ENCODE results near the gene SCN10A. TPM values are rescaled to one million over a fixed set of nuclear protein-coding genes. Genes with fewer than 3 reads are reported as not detected.

SCN10A gene
- total and polyA plus RNA-seq, 9 of the 15 experiments (the other 6 are each of a cell fraction or from before 2014, with no cell fraction given), result not detected

DNA sequence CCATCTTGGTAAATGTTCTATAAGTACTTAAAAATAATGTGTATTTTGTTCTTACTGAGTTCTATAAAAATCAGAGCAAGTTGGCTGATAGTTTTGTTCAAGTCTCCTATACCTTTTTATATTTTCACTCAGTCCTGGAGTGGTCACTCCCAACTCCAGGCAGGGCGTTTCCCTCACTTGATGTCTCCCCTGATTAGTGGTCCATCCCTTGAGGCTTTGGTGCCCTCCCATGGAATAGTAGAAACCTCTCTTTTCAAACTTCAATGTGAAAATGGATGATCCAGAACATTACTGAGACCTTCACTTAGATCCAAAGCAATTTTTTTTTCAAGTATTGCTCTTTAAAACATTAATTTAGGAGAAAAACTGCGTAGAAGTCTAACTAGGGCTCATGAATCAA is 25.0 kb upstream of the SCN10A start:
- H3K9me1 ChIP-seq (ENCODE audit: control insufficient read depth, insufficient read depth, low read length), result no peaks in the 10 kb centered on the region
- H3K27ac ChIP-seq (ENCODE audit: extremely low read depth, low read depth, low read length), result no peak overlapping the region
- H3K79me2 ChIP-seq (ENCODE audit: control insufficient read depth, insufficient read depth, low read length), result no peaks in the 10 kb centered on the region
- CTCF ChIA-PET (ENCODE audit: low intra/inter-chr PET ratio), result interaction anchor here (0.8 kb wide), 1 partner anchor 194 kb away, joined by 3 read pairs; no protein-coding TSS in a partner anchor
- POLR2A ChIA-PET, result no interaction called here
- H3K4me2 ChIP-seq (ENCODE audit: insufficient read depth, low read length), result no peak overlapping the region
- no peak overlapping the region for H3K4me3 ChIP-seq
- peak in 2 of 4 experiments; percentile 34 to 35 for DNase-seq (ENCODE audit: extremely low read depth in 1 of 4, low spot score in 3 of 4)
- no peaks in the 10 kb centered on the region for H4K20me1 ChIP-seq (replicated peaks; ENCODE audit: control insufficient read depth, insufficient read depth, low read length)
- no peaks in the 10 kb centered on the region for H3K36me3 ChIP-seq (ENCODE audit: control insufficient read depth, insufficient read depth, low read length)
- 0% methylated on average over 2 of the region's 2 CpGs for WGBS (ENCODE audit: insufficient coverage, low coverage, missing lambda C conversion rate)
- H3K9me3 ChIP-seq (replicated peaks; ENCODE audit: control insufficient read depth, insufficient read depth, low read depth, low read length), result no peaks in the 10 kb centered on the region
- peak; percentile 54 for FAIRE-seq
- H3K27me3 ChIP-seq (ENCODE audit: control insufficient read depth in 2 of 2, insufficient read depth in 2 of 2, low read length in 2 of 2), result peaks cover 0 to 8% of the 10 kb centered on the region in 2 experiments; a peak in 3 of 5 replicates
- in situ Hi-C loops (cut with MboI) (loop anchor here (5.0 kb wide), 1 partner anchor 194 kb away; the partner anchor contains the start of gene SCN5A), intact Hi-C loops (cut with micrococcal nuclease) (loop anchor here (5.0 to 10.0 kb wide), 4 partner anchors 184 to 346 kb away; partner anchors contain the start of gene EXOG)
- no peak overlapping the region for H3K9ac ChIP-seq (ENCODE audit: insufficient read depth in 1 of 2, low read depth in 2 of 2, low read length in 2 of 2)
- no peak overlapping the region for H2AFZ ChIP-seq (ENCODE audit: low read depth, low read length)
- ATAC-seq, result peak; percentile 75; the same call in 2 of the 3 replicates
- BruUV-seq (replicated peaks), result no TSS peak
- H3K4me1 ChIP-seq (replicated peaks in 1 of 2; ENCODE audit: control insufficient read depth in 2 of 2, insufficient read depth in 2 of 2, low read length in 2 of 2), result no peaks in the 10 kb centered on the region
- TF ChIP-seq, protein P1, sequence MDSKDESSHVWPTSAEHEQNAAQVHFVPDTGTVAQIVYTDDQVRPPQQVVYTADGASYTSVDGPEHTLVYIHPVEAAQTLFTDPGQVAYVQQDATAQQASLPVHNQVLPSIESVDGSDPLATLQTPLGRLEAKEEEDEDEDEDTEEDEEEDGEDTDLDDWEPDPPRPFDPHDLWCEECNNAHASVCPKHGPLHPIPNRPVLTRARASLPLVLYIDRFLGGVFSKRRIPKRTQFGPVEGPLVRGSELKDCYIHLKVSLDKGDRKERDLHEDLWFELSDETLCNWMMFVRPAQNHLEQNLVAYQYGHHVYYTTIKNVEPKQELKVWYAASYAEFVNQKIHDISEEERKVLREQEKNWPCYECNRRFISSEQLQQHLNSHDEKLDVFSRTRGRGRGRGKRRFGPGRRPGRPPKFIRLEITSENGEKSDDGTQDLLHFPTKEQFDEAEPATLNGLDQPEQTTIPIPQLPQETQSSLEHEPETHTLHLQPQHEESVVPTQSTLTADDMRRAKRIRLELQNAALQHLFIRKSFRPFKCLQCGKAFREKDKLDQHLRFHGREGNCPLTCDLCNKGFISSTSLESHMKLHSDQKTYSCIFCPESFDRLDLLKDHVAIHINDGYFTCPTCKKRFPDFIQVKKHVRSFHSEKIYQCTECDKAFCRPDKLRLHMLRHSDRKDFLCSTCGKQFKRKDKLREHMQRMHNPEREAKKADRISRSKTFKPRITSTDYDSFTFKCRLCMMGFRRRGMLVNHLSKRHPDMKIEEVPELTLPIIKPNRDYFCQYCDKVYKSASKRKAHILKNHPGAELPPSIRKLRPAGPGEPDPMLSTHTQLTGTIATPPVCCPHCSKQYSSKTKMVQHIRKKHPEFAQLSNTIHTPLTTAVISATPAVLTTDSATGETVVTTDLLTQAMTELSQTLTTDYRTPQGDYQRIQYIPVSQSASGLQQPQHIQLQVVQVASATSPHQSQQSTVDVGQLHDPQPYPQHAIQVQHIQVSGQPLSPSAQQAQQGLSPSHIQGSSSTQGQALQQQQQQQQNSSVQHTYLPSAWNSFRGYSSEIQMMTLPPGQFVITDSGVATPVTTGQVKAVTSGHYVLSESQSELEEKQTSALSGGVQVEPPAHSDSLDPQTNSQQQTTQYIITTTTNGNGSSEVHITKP (IDR thresholded peaks at IDR 0.05; ENCODE audit: partially characterized antibody), result peak; percentile 52
- no peak for TF ChIP-seq IRF2 (CRISPR knock-in tag; IDR thresholded peaks at IDR 0.05)
- TF ChIP-seq, protein P2, sequence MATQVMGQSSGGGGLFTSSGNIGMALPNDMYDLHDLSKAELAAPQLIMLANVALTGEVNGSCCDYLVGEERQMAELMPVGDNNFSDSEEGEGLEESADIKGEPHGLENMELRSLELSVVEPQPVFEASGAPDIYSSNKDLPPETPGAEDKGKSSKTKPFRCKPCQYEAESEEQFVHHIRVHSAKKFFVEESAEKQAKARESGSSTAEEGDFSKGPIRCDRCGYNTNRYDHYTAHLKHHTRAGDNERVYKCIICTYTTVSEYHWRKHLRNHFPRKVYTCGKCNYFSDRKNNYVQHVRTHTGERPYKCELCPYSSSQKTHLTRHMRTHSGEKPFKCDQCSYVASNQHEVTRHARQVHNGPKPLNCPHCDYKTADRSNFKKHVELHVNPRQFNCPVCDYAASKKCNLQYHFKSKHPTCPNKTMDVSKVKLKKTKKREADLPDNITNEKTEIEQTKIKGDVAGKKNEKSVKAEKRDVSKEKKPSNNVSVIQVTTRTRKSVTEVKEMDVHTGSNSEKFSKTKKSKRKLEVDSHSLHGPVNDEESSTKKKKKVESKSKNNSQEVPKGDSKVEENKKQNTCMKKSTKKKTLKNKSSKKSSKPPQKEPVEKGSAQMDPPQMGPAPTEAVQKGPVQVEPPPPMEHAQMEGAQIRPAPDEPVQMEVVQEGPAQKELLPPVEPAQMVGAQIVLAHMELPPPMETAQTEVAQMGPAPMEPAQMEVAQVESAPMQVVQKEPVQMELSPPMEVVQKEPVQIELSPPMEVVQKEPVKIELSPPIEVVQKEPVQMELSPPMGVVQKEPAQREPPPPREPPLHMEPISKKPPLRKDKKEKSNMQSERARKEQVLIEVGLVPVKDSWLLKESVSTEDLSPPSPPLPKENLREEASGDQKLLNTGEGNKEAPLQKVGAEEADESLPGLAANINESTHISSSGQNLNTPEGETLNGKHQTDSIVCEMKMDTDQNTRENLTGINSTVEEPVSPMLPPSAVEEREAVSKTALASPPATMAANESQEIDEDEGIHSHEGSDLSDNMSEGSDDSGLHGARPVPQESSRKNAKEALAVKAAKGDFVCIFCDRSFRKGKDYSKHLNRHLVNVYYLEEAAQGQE (IDR thresholded peaks at IDR 0.05; ENCODE audit: borderline replicate concordance), result peak; percentile 53; the same call in 1 of the 2 replicates
- TF ChIP-seq, protein P2 (CRISPR knock-in tag; IDR thresholded peaks at IDR 0.05; ENCODE audit: low read depth), result no peak
- TF ChIP-seq MYC (IDR thresholded peaks at IDR 0.05; ENCODE audit: low read depth, low read length), result no peak
- no peak for TF ChIP-seq MYC (CRISPR knock-in tag; IDR thresholded peaks at IDR 0.05; ENCODE audit: borderline replicate concordance, low read depth)
- TF ChIP-seq, protein P3, sequence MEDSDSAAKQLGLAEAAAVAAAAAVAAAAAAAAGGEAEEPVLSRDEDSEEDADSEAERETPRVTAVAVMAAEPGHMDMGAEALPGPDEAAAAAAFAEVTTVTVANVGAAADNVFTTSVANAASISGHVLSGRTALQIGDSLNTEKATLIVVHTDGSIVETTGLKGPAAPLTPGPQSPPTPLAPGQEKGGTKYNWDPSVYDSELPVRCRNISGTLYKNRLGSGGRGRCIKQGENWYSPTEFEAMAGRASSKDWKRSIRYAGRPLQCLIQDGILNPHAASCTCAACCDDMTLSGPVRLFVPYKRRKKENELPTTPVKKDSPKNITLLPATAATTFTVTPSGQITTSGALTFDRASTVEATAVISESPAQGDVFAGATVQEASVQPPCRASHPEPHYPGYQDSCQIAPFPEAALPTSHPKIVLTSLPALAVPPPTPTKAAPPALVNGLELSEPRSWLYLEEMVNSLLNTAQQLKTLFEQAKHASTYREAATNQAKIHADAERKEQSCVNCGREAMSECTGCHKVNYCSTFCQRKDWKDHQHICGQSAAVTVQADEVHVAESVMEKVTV (CRISPR knock-in tag; IDR thresholded peaks at IDR 0.05), result peak; percentile 36; the same call in 1 of the 2 replicates
- no peak for TF ChIP-seq TBL1XR1 (IDR thresholded peaks at IDR 0.05; ENCODE audit: low read length in 2 of 2)
- no peak for TF ChIP-seq ZKSCAN1 (IDR thresholded peaks at IDR 0.05; ENCODE audit: low read depth, low read length)
